Measurements from ENCODE around the gene CCDC60. TPM values are rescaled to one million over a fixed set of nuclear protein-coding genes. Genes with fewer than 3 reads are reported as not detected.

Gene CCDC60
- total and polyA plus RNA-seq, 12 donors, result not detected

- intact Hi-C loops (cut with DNase I), result no loop called here
- no peak for TF ChIP-seq CTCF (IDR thresholded peaks at IDR 0.05)
These were observed 125.0 kb downstream of the CCDC60 start for GRCh38 chr12:119459481-119459880.

GRCh38 chr12:119460876-119461275 is 126.3 kb downstream of the CCDC60 start:
- TF ChIP-seq CTCF (IDR thresholded peaks at IDR 0.05), result no peak
- no peaks in the 10 kb centered on the region for H3K27me3 ChIP-seq
- no peak for DNase-seq
- WGBS, 2 donors, result 86 to 87% methylated on average over 3 of the region's 3 CpGs
- peaks cover 0 to 14% (median 0%) of the 10 kb centered on the region in 11 donors for H3K9me3 ChIP-seq
- intact Hi-C loops (cut with DNase I), result no loop called here
- no peak overlapping the region for H3K27ac ChIP-seq
- ATAC-seq, result no peak
- no peak overlapping the region for H3K4me3 ChIP-seq
- H3K4me1 ChIP-seq, result no peaks in the 10 kb centered on the region
- no peaks in the 10 kb centered on the region for H3K36me3 ChIP-seq

More at GRCh38 chr12:119459481-119459880, 125.0 kb downstream of the CCDC60 start:
- Histone ChIP-seq H3K27ac (no peak overlapping the region), H3K4me3 (no peak overlapping the region), H3K36me3 (no peaks in the 10 kb centered on the region), H3K9me3 (peaks cover 0 to 14% (median 0%) of the 10 kb centered on the region in 11 donors), H3K4me1 (no peaks in the 10 kb centered on the region), H3K27me3 (peaks cover 0 to 6% (median 0%) of the 10 kb centered on the region in 7 donors)
- DNase-seq (no peak), ATAC-seq (no peak)

- 40 to 52% methylated on average over 8 of the region's 8 CpGs for WGBS, 2 donors
- no peak overlapping the region for H3K4me3 ChIP-seq
- peaks cover 0 to 14% (median 0%) of the 10 kb centered on the region in 11 donors for H3K9me3 ChIP-seq
- no peaks in the 10 kb centered on the region for H3K27me3 ChIP-seq
- intact Hi-C loops (cut with DNase I), result no loop called here
- no peak overlapping the region for H3K27ac ChIP-seq
- no peak for DNase-seq
- TF ChIP-seq CTCF (IDR thresholded peaks at IDR 0.05), result no peak
- peak in 3 of 8 donors; percentile 29 to 59 (median 31) for ATAC-seq
- H3K36me3 ChIP-seq, result no peaks in the 10 kb centered on the region
- no peaks in the 10 kb centered on the region for H3K4me1 ChIP-seq
These were observed 127.2 kb downstream of the CCDC60 start for GRCh38 chr12:119461636-119462214.

GRCh38 chr12:119463211-119463926 is 128.8 kb downstream of the CCDC60 start:
- no peak overlapping the region for H3K4me3 ChIP-seq
- no peaks in the 10 kb centered on the region for H3K36me3 ChIP-seq
- H3K9me3 ChIP-seq, result peaks cover 0 to 14% (median 0%) of the 10 kb centered on the region in 11 donors
- 73 to 75% methylated on average over 8 of the region's 8 CpGs for WGBS, 2 donors
- no peaks in the 10 kb centered on the region for H3K27me3 ChIP-seq
- DNase-seq, result no peak
- peak in 1 of 8 donors; percentile 39 for ATAC-seq
- intact Hi-C loops (cut with DNase I), result no loop called here
- no peak for TF ChIP-seq CTCF (IDR thresholded peaks at IDR 0.05)
- H3K27ac ChIP-seq, result no peak overlapping the region
- H3K4me1 ChIP-seq, result no peaks in the 10 kb centered on the region
